ENCODE results near the gene ZMIZ2.

The ZMIZ2 gene

DNA sequence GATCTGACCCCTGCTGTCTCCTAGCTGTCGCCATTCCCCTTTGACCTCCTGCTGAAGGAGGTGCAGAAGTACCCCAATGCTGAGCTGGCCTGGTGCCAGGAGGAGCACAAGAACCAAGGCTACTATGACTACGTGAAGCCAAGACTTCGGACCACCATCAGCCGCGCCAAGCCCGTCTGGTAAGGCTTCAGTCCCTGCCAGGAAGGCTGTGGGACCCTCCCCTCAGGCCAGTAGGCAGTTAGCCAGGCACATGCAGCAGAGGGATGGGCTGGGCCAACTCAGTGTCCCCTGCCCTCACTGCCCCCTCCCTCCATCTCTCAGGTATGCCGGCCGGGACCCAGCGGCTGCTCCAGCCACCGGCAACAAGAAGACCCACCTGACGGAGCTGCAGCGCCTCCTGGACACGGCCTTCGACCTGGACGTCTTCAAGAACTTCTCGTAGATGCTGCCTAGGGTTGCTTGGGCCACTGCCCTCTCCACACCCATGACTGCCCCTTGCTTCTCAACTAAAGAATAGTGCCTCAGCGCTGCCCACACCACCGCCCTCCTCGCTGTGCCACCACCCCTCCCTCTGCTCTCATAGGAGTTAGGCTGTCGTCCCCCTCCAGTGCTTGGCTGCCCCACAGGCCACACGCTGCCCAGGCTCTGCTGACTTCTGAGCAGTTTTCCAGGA is 41.0 kb upstream of the ZMIZ2 start:
- ChIA-PET CTCF (no interaction called here), POLR2A (no interaction called here)
- no peak overlapping the region for H3K4me3 ChIP-seq (ENCODE audit: low read depth, low read length)
- DNase-seq (ENCODE audit: low read depth, low spot score) = no peak
- no peak for TF ChIP-seq CTCF (IDR thresholded peaks at IDR 0.05; ENCODE audit: insufficient read depth, low read length, missing control alignments)

GRCh38 chr7:44709011-44709915 is 39.4 kb upstream of the ZMIZ2 start:
- DNase-seq (ENCODE audit: low read depth, low spot score) = no peak
- POLR2A ChIA-PET = no interaction called here
- TF ChIP-seq CTCF (IDR thresholded peaks at IDR 0.05; ENCODE audit: insufficient read depth, low read length, missing control alignments) = no peak
- CTCF ChIA-PET = no interaction called here
- no peak overlapping the region for H3K4me3 ChIP-seq (ENCODE audit: low read depth, low read length)

- no peak for DNase-seq (ENCODE audit: low read depth, low spot score)
- ChIA-PET CTCF (no interaction called here), POLR2A (no interaction called here)
- no peak overlapping the region for H3K4me3 ChIP-seq (ENCODE audit: low read depth, low read length)
- TF ChIP-seq CTCF (IDR thresholded peaks at IDR 0.05; ENCODE audit: insufficient read depth, low read length, missing control alignments) = no peak
Observed at GRCh38 chr7:44709945-44710596, 38.6 kb upstream of the ZMIZ2 start.

DNA sequence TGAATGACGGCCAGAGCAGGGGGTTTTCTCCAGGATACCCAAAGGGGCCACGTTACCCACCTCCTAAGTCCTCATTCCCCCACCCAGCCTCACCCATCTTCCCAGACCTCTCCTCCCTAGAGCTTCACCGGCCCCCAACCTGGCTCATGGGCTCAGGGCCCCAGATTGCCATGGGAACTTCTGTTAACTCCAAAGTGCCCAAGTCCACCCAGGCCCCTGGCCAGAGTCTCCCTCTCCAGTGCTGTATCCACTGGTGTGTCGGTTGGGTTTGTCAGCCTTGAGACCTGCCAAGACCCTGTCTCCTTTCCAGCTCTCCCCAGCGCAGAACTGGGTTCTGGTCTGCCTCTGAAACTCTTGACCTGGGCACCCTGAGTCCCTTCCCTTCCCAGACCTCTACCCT is 37.1 kb upstream of the ZMIZ2 start:
- no peak overlapping the region for H3K4me3 ChIP-seq (ENCODE audit: low read depth, low read length)
- ChIA-PET CTCF (no interaction called here), POLR2A (no interaction called here)
- no peak for TF ChIP-seq CTCF (IDR thresholded peaks at IDR 0.05; ENCODE audit: insufficient read depth, low read length, missing control alignments)
- DNase-seq (ENCODE audit: low read depth, low spot score) = no peak

DNA sequence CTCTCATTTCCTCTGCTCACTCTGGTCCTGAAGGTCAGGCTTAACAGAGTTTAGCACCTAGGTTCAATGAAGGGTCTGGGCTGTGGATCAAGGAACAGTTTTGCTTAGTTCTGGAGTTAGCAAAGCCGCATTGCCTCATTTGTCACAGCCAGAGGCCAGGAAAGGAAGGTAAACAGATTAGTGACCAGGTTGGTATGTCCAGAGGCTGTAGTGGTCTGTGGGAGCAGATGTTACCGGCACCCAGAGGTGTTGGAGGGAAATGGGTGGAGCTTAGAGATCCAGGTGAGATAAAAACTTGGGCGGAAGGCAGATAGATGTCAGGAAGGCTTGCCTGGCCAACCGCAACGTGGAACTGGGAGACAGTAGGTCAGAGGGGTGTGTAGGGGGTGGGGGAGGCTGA is 36.6 kb upstream of the ZMIZ2 start:
- TF ChIP-seq CTCF (IDR thresholded peaks at IDR 0.05; ENCODE audit: insufficient read depth, low read length, missing control alignments) = no peak
- CTCF ChIA-PET = no interaction called here
- no peak overlapping the region for H3K4me3 ChIP-seq (ENCODE audit: low read depth, low read length)
- POLR2A ChIA-PET = no interaction called here
- DNase-seq (ENCODE audit: low read depth, low spot score) = no peak

GRCh38 chr7:44713141-44713540 is 35.5 kb upstream of the ZMIZ2 start:
- no peak overlapping the region for H3K4me3 ChIP-seq (ENCODE audit: low read depth, low read length)
- TF ChIP-seq CTCF (IDR thresholded peaks at IDR 0.05; ENCODE audit: insufficient read depth, low read length, missing control alignments) = no peak
- no peak for DNase-seq (ENCODE audit: low read depth, low spot score)
- CTCF ChIA-PET = no interaction called here
- POLR2A ChIA-PET = no interaction called here
